Globus pallidus (tissue), 1 donor: ENCODE results near the gene ARHGEF2.
A peak's percentile ranks its signal among the peaks of the same experiment; 100 is the strongest.

Experiments
- DNase-seq: peaks from one replicate; pipeline ENCODE4 v3.0.0-alpha.2; 2015; ENCODE audit warnings: low spot score

Gene ARHGEF2

DNA sequence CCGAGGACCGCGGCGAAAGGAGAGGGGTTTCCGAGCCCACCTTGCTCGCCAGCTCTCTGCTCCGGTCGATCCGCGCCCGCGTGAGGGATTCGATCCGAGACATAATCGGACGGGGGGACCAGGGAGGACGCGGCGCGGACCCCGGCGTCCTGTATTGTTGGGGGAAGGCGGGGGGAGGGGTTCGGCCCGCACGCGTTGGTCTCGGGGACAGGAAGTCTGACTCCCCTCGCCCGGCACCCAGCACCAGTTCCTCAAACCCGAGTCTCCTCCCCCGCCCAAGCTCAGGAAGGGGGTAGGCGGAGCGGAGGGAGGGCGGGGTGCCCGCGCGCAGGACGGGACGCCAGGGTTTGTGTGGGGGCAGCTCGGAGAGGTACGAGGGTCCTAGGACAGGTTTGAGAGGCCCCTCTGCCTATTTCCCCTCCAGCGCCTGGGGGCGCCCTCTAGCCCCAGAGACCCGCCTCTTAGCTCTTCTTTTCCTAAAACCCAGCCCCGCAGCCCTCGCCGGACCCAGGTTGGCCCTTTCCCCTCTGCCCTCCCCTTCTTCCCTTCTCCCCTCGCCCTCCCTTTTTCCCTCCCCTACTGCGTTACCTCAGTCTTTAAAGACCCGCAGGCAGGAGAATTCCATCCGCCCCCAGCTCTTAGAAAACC is at the start of gene ARHGEF2:
ARHGEF2 (minus strand) TSS at position 223 of the 648 bp plus-strand sequence; CDS start at position 103, 120 bp downstream.
- DNase-seq: peak; percentile 77

DNA sequence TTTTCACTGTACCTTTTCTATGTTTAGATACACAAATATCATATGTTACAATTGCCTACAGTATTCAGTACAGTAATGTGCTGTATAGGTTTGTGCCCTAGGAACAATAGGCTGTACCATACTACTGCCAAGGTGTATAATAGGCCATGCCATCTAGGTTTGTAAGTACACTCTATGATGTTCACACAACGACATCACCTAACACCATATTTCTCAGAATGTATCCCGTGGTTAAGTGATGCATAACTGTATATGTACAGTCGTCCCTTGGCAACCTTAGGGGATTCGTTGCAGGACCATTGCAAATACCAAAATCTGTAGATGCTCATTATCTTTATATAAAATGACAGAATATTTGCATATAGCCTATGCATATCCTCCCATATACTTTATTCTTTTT is 48.2 kb upstream of the ARHGEF2 start:
- DNase-seq: no peak

DNA sequence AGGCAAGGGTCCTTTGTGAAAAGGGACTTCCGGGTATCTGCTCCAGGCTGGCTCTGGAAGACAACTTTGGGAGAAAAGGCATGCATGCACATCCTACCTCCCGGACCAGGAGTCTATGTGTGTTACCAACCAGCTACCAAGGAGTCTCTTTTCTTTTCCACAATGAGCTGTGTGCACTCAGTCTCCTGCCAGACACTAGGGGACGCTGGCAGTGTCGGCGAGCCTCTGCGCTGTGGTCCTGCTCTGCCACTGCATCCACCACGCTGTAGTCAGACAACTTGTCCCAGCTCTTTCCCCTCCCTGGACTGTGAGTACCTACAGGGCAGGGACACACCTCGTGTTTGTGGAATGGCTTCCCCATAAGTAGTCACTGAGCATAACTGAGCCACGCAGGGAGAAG is 47.5 kb upstream of the ARHGEF2 start:
- DNase-seq: no peak

DNA sequence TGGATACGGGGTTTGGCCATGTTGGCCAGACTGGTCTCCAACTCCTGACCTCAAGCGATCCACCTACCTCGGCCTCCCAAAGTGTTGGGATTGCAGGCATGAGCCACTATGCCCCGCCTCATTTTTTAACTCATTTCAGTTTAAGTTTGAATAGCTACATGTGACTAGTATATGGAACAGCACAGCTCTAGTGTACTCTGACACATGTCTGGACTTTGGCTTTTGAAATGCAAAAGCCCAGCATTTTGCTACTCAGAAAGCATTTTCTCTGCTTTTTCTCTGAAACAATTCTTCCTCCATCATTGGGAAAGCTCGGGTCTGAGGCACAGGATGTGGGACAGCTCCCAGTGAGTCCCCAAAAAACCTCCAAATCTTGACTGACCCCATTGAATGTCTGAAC is 46.5 kb upstream of the ARHGEF2 start:
- DNase-seq: no peak

DNA sequence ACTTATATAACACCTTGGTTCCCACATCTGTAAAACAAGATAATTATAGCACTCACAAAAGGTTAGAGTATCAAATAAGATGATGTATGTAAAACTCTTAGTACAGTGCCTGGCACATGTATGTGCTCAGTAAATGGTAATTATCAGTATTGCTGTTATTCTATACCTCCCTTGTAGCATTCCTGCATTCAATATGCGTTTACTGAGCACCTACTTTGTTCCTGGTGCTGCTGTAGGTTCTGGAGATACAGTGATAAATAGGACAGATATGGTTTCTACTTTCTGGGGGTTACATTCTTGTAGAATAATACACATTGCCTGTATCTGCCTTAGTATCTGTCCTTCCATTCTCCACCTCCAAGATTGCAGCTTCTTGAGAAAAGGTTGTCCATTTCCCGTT is 43.6 kb upstream of the ARHGEF2 start:
- DNase-seq: no peak

DNA sequence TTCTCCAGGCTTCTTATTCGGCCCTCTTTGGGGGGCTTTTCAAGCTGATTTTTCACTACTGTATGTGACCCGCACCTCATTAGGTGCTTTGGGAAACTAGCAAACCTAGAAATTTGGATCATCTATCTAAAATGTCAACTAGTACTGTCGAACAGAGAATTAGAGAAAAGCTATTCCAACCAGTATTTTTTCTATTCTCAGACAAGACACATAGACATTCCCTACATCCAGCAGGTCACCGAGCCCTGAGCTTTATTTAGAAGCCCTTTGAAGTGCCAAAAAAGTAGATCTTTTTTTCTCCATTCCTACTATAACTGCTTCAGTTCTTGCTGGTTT is 42.7 kb upstream of the ARHGEF2 start:
- peak; percentile 11 for DNase-seq

DNA sequence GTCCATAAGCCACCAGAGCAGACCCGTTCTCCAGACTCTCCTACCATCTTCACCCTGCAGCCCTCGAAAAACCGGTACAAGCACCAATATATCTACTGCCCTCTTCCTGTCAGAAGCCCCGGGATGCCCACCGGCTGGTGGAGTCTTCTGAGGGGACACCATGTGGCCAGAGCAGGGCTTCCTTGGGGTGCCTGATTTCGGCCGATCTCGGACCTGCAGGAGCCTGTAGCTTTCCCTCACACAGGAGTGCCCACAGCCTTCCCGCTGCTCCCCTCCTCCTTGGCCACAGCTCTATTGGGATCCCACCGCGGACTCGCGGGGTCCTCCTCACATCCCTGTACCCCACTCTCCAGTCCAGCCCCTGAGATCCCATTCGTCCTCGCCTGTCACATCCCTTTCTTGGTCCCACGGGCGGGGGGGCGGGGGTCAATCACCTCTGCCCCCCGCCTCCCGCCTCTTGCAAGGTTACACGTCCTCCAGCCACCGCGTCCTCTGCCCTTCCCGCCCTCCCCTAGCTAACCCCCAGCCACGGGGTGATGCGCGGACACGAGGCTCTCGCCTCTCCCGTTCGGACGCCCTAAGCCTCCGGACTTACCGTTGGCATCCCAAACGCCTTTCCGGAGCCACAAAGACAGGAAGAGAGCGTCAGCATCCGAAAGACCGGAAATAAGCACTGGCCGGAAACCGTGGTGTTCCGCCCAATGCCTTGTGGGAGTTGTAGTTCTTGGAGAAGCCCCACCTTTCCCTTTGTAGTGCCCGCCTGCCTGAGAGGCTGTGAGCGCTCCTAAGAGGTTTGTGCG is 42.1 kb upstream of the ARHGEF2 start, which contains the start of gene SSR2:
SSR2 (minus strand) TSS at position 659 of the 800 bp plus-strand sequence. CDS start 784 bp downstream, outside the sequence.
- DNase-seq: peak; percentile 92

DNA sequence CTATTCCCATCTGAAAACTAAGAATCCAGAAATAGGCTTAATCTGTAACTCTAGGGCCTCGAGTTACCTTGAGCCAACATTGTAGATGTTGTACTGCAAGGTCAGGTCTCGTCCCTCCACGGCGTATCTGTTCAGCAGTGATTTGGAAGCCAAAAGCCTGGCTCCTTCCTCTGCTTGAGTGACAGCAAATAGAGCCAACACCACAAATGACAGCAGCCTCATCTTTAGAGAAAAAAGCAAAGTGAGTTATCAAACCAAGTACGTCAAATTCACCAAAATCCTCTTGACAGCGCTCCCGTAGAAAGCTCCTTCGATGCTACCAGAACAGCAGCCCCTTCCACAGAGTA is 41.6 kb upstream of the ARHGEF2 start:
- DNase-seq: no peak

DNA sequence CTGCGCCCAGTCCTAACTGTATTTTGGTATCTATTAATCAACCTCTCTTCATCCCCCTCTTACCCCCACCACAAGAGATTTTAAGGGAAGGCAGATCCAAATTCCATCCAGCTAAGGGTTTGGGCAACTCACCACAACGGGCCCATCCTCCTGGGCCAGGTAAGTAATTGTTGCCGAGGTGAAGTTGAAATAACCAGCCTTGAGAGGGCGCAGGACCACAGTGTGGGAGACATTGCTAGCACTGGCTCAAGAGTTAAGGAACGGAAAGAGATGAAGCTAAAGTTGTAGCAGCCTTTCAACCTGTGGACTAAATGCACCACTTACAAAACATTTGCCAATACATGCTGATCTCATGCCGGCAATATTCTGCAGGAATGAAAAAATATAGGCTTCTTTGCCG is 36.5 kb upstream of the ARHGEF2 start:
- no peak for DNase-seq

DNA sequence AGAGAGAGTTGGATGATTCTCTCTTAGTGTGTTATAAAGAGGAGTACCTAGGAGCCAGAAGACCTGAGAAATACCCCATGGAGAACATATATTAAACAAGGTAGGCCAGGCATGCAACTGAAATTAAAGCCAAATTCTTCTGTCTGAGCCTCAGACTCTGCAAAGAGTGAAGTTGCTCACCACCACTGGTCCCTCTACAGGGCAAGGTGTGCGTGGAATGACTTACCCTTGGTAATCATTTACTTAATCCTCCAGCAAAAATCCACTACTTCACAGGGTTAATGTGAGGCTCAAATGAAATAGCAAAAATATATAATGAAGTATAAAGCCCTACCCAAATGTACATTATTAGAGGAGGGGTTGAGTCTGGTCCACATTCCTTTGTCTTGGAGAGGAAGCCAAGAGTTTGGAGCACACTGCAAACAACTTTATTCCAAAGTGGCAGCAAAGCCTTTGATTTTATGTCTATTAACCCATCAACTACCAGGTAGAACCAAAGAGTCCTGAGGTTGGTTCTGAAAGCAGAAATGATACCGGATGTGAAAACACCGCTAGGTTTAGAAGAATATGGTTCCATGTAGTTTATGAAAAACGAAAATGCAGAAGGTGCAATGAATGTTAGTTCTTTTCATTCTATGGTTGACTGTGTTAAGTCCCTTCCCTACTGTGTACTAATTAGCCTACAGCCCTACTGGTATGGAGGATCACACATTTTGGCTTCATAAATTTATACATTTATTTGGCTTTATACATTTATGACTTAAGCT is 33.9 kb upstream of the ARHGEF2 start:
- DNase-seq: no peak

DNA sequence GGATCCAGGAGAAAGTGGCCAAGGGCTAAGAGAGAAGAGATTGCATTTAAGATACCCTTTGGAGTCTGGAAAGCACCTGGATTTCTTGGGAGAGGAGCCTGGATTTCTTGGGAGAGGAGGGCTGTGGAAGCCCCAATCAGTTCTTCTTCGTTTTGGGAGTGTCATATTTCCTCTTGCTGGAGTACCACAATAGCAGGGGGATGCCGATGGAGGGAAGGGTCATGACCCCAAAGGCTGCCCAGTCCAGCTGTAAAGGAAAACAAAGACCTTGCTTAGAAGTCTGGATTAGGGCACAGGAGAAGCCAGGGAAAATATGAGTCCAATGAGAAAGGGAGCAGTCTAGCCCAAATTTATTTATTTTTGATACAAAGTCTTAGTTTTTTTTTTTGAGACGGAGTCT is 31.1 kb upstream of the ARHGEF2 start:
- no peak for DNase-seq

DNA sequence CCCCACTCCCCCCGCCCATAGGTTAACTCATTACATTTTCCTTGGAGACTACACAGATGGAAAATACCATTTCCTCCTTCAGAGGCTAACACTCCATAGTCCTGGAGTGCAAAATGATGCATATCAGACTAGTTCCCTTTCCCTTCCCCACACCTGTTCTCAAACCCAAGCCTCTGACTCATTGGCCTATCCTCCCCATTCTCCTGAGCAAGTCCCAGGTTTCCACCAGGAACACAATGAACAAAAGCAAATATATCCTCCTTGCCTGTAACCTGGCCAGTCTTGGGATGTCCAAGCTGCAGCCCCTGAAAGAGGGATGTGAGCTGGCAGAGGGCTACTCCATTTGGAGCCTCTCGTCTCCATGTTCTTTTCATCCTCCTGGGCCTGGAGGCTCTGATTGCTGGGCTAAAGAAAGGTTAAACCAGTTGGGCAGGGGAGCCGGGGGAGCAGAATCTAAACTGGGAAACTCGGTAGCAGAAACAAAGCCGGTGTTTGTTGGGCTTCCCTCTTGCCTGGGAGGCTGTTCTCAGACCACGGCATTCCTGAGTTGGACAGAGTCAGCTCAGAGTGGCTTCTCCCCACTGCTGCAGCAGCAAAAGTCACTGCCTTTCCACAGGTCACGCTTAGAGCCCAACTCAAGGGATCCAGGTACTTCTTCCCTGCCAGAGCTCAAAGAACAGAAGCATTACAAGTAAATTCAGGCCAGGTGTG is 28.5 kb upstream of the ARHGEF2 start:
- no peak for DNase-seq

DNA sequence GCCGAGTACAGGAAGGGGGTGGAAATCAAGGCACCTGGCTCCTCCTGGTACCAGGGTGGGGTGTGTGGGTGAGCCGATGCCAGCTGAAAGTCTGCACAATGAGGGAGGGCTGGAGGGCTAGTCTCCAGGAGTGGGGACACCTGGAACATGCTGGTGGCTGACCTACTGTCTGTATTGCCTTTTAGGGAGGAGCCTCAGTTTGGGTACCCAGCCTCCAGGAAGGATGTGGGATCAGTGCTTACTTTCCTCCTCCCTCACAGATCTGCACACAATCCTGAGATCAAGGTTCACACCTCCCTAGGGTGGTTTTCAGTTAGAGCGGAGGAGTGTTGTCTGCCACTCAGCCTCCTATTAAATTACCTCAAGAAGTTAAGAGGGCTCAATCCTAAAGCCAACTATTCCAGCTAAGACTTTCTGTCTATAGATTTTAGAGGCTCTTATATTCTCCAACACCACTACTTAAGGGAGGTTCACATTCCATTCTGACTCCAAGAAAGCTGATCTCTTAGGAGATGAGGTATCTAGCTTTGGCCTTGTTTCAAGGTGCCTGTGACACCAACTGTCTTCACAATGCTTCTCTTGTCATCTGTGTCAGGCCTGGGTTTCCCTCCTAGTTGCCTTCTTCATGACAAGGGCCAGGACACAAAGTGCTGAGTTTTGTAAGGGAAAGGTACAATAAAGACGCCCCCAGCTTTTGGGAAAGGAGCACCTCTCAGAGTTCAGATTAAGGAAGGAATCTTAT is 26.7 kb upstream of the ARHGEF2 start:
- DNase-seq: no peak

DNA sequence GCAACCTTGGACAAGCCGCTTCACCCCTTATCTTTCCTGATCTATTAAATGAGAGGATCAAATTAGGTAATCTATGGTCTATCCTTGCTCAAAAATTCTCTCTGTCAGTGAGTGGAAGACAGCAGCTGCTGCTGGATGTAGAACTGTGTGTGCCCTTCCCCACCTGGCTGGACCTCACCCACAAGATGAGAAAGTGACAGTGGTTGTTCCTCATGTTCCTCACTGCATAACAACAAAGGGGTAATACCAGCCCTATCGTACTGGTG is 25.5 kb upstream of the ARHGEF2 start:
- no peak for DNase-seq

DNA sequence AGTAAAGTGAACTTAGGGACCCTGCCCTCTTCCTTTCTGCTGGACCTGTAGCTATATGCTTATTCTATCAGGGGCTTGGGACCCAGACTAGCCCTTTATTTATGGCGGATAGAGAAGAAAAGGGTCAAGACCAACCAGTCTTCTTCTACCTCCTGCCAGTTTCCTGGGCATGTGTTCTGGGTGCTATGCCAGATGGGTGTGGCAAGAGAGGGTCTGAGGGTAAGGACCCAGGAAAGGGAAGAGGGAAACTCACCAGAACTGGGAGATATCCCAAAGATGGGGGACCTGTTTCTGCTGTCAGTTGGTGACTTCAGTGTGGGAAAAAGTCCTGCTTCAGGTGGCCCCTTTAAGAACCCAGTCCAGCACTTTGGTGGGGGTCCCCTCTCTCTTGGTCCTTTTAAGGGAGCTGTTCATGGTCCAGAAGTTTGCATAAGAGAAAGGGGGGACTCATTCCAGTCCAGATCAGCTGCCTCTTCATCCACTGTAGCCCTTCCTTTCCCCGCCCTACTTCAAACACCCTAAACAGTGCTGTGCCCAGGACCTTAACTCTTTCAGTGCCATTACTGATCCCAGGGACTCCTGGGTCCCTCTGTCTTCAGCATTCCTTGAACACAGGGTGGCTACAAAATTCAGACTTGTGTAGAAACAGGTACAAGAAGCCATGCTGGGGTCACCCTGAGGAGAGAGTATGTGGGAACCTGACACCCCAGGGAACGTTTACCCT is 24.0 kb upstream of the ARHGEF2 start:
- DNase-seq: no peak

DNA sequence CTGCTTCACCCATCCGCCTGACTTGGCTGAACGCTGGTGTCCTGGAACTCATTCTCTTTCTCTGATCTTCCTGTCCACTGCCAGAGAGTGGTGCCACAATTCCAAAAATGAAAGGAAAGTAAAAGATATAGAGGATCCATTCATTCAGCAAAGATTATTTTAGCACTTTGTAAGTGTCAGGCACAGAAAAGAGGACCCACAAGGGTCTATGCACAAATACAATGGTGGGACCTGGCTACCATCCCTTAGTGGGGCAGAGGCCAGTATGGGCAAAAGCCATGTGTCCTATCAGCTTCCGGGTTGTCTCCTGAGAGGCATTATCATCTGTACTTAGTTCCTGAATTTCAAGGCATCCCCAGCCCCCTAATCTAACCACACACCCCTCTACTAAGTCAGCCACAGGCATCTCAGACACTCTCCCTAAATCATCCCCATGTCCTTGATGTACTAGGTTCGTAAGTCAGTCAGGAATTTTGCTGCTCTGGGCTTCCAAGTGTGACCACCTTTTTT is 23.4 kb upstream of the ARHGEF2 start:
- no peak for DNase-seq

DNA sequence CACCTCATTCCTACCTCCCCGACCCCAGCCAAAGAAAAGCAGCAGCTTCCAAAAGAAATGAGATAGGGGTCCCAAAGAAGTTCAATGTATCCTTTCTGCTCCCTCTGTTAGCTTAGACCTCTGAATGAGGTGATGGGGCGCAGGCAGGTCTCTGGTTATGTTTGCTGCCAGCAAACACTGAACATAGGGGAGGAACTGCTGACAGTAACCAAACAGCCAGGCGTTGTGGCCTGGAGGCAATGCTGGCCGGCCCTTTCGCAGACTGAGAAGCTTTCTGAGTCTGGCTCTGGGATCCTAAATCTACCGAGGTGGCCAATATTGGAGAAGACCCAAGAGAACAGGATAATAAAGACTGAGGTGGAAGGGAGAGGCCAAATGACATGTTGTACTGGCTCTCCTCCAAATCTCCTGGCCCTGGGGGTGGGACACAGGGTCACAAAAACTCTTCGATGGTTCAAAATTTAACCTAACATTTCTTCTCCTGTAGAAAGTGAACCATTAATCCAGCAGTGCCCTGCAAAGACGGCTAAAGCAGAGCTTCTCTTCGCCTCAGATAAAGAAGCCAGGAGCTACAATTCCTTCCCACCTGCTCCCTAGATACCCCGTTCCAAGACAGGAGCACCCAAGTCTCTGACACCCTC is 22.8 kb upstream of the ARHGEF2 start:
- DNase-seq: no peak

DNA sequence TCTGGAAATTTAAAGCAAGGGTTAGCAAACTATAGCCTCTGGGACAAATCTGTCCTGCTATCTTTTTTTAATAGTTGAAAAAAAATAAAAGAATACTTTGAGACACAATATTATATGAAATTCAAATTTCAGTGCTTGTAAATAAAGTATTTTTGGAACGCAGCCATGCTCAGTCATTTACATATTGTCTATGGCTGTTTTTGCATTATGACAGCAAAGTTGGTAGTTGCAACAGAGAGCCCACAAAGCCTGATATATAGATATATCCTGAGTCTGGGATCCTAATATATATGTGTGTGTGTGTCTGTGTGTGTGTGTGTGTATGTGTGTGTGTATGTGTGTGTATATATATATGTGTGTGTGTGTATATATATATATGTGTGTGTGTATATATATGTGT is 21.6 kb upstream of the ARHGEF2 start:
- no peak for DNase-seq

DNA sequence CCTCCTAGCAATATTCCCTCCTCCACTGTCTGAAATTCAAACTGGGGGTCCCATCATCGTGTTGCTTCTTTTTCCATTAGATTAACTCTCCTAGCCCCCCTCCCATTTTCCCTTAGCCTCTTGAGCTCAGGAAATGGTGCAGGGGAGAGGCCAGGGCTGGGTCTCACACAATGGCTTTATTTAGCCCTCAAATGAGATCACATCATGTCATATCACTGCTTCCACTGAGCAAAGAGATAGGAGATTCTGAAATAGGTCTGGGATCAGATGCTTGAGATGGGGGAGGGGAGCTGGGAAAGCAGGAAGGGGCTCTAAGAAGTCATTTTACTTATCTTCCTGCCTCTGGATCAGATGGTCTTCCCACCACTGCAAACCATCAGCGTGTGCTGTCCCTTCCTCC is 17.8 kb upstream of the ARHGEF2 start:
- no peak for DNase-seq

DNA sequence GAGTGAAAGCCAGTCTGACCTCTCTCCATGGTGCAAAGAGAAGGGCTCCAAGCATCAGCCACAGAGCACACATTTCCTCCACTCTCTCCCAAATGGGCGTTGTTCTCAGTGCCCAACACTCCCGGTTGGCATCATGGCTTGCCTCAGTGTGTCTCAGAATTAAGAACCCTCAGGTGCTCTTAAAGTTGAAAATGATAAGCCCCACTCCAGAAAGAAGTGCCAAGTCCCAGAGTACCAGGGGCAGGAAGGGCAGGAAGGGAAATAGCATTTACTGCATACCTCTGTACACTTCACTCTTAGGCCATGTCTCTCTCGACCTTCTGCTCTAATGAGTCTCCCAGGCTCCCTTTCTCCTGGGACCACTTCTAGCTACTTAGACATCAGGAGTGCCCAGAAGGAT is 15.2 kb upstream of the ARHGEF2 start:
- DNase-seq: no peak
